Measurements from ENCODE around the gene TPRA1. TPM values are rescaled to one million over a fixed set of nuclear protein-coding genes. Genes with fewer than 3 reads are reported as not detected.
"Not testable (repeated sequence)": the region's sequence is repeated elsewhere in the genome, so short reads cannot be mapped to it uniquely, and the experiment has no call there.

TPRA1 gene
- total RNA-seq, 1 donor from 2014 or later: 30.5 TPM

DNA sequence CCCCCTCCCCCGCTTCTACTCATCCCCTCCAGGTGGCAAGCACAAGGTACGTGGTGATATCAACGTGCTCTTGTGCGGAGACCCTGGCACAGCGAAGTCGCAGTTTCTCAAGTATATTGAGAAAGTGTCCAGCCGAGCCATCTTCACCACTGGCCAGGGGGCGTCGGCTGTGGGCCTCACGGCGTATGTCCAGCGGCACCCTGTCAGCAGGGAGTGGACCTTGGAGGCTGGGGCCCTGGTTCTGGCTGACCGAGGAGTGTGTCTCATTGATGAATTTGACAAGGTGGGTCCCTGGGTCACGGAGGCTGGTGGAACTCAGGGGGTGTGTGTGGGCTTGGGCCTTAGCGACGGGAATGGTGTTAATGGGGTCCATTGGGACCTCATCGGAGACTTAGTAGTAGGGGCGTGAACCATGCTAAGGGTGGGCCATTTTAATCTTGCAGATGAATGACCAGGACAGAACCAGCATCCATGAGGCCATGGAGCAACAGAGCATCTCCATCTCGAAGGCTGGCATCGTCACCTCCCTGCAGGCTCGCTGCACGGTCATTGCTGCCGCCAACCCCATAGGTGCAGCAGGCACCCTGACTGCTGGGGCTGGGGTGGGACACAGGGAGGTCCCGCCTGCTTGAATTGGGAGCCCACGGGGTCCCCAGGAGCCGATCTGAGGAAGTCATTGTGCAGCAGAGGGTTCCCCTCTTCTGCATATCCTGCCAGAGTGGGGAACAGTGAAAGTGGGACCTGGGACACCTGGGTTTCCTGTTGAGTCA lies 26.5 kb upstream of the TPRA1 start:
- no peak for DNase-seq (ENCODE audit: low spot score)

DNA sequence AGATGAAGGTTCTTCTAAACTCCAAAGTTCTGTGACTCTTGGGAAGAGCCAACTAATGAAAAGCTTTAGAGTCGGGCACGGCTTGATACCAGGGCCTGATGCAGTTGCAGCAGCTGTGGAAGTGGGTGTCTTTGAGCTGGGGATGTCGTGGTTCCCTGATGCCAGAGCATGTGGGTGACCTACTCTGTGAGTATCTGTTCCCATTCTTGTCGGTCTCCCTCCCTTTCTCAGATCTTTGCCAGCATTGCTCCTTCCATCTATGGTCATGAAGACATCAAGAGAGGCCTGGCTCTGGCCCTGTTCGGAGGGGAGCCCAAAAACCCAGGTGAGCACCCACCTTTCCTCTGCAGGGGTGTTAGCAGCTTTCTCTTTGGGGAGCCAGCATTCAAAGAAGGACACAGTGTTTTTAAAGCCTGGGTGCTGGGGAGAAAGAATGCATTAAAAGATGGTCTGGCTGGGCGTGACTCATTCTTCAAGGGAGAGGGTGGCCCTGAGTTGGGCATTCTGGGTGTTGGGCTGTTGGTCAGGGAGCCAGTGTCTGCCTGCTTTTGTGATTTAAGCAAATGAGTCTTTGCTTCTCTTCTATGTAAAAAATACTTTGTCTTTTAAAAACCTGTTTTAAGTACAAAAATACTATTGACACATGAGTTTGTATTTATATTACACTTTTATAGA lies 25.2 kb upstream of the TPRA1 start:
- no peak for DNase-seq (ENCODE audit: low spot score)

DNA sequence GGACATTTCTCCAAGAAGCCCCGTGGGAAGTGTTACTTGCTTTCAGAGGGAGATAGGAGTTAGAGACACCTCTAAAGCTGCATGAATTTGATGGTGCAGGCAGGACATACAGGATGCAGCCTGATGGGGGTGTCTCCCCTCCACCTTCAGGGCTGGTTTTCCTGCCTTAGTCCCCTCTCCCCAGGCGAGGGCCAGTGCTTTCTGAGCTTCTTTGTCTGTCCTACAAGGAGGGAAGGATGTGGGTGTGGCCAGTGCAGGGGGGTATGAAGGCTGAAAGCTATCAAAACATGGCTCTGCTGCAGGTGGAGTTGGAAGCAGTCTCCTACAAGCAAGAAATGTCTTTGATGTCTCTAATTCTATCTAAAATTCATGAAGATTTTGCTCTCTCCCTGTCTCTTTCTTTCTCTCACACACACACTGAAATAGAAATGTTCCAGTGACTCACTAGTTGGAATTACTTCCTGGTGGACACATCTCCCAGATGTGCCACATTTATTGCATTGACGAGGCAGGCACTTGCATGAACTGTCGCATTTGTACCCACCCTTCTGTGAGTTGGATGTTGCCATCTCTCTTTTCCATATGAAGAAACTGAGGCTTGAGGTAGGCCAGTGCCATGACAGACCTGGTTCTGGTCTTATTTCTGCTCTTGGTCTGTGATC lies 24.5 kb upstream of the TPRA1 start:
- no peak for DNase-seq (ENCODE audit: low spot score)

DNA sequence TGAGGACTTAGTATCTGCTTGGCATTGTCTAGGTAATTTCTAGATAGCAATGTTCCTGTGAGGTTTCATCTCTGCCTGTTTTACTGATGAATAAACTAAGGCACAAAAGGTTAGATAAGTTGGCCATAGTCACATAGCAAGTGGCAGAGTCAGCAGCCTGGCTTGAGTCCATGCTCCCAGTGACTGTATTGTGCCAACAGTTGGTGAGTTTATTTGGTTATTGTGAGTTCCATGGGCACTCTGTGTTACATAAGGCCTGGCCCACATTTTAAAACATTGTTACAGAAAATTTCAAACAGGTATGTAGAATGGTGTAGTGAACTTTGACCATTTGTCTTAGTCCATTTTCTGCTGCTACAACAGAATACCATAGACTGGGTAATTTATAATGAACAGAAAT lies 22.9 kb upstream of the TPRA1 start:
- no peak for DNase-seq (ENCODE audit: low spot score)

DNA sequence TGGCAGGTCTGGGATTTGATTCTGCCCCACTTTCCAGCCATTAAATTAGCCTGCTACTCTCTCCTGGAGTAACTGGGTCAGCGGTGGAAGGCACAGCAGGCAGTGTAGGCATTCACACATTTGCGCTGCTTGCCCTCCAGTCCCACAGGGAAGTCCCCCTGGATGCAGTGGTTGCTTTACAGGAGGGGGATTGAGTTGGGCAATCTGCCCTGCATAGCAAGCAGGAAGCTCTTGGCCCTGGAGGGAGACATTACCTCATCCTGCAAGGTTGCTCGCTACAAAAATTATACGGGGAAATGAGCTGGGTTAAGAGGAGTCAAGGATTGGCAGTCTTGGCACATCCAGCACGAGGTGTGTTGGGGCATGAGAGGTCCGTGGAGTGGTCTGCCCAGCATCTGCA lies 22.4 kb upstream of the TPRA1 start:
- DNase-seq (ENCODE audit: low spot score): no peak

DNA sequence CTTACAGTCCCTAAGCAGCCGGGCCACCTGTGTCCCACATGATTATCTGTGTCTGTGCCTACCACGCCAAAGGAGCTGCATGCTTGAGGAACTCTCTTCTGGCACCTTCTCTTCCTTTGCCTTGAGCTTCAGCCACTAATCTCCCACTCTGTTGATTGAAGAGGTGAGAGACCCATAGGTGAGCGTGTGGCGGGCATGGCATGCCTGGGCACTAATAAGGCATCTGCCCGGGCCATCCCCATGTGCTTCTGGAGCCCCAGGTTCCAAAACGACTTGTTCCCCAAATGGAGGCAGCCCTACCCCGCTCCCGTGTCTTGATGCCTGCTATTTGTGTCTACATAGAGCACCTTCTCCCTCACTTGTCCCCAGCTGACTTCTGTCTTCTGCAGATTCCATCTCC lies 20.7 kb upstream of the TPRA1 start:
- no peak for DNase-seq (ENCODE audit: low spot score)

DNA sequence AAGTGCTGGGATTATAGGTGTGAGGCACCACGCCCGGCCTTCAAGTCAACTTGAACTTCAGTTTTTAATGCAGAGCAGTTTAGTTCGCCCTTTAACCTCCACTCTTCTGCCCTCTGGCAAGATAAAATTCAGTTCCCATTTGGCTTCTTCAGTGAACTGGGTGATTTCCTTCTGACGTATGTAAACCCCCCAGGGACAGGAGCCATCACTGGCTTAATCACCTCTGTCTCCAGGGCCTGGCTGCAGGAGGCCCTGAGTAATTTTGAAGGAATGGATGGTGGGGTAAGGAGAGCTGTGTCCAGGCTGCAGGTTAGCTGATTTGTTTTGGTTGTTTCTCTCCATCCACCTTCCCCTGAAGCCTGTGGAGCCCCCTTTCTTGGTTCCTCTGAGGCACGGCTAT lies 19.6 kb upstream of the TPRA1 start:
- DNase-seq (ENCODE audit: low spot score): no peak

DNA sequence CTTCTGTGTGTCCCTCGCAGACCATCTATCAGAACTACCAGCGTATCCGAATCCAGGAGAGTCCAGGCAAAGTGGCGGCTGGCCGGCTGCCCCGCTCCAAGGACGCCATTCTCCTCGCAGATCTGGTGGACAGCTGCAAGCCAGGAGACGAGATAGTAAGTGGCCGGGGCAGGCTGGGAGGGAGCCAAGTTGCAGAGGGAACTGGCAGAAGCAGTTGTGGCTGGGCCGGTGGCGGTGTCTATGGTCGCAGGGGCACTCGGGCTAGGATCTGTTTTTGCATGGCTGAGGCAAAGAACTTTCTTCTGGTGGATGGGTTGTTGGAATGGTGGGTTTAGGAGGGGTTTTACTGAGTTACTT lies 17.8 kb upstream of the TPRA1 start:
- no peak for DNase-seq (ENCODE audit: low spot score)

DNA sequence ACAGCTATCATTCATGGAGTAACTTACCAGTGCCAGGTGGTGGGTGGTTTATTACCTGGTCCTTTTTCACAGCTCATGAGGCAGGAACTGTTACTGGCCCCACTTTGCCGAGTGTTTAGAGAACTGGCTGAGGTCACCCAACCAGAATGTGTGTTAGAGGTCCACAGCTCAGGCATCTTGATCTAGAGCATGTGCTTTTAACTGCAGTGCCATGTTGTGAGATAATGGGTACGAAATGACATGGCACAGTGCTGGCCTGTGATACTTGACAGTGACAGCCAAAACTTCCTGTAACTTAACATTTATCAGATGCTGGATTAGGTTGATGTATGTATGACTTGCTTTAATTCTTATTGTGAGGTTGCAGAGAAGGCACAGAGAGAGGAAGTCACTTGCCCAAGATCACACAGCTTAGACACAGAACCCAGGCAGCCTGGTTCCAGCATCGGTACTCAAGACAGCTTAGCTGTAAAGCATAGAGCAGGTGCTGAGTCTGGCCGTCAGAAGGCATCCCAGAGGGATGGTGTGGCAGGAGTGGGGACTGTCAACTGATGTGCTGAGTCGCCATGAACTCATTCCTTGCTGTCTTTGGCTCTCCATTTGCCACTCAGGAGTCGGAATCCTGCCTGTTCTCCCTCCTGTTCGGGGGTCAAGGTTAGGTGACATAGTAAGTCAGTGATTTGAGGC lies 17.3 kb upstream of the TPRA1 start:
- DNase-seq (ENCODE audit: low spot score): no peak

DNA sequence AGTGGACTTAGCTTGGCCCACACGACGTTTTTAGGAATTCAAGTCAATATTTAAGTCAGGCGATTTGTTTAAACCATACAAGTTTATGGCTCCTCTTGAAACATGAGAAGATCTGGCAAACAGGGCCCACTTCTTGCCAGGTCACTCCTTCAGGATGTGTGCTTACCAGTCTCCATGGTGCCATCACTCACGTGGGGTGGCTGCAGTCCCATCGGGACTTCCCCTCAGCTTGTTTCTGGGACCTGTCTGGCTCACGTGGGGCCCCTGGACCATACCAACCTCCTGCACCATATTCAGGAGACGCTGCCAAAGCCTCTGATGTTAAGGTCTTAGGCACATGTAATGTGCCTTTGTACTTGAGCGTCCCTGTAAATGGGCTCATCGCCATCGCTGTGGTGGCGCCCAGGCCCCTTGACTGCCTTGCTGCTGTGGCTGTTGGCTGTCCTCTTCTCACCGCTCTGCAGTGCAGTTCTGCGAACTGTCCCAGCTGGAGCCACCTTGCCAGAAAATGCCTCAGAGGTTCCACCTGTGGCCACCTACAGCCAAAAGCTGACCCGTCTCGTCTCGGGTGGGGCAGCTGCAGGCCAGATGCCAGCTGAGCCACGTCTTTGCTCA lies 16.6 kb upstream of the TPRA1 start:
- DNase-seq (ENCODE audit: low spot score): no peak

DNA sequence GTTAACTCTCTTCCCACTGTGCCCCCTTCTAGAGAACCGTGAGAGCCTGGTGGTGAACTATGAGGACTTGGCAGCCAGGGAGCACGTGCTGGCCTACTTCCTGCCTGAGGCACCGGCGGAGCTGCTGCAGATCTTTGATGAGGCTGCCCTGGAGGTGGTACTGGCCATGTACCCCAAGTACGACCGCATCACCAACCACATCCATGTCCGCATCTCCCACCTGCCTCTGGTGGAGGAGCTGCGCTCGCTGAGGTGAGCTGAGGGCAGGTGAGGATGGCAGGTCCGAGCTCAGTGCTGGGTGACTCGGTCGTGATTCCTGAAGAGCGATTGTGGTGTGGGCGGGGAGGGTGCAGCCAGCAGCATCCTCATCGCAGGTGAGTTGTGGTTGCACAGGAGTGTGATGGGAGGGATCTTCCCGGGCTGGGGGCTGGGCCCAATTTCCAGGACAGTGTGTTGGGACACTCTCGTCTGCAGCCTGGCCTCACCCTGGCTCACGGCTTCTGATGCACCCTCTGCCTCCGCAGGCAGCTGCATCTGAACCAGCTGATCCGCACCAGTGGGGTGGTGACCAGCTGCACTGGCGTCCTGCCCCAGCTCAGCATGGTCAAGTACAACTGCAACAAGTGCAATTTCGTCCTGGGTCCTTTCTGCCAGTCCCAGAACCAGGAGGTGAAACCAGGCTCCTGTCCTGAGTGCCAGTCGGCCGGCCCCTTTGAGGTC lies 15.7 kb upstream of the TPRA1 start:
- no peak for DNase-seq (ENCODE audit: low spot score)

DNA sequence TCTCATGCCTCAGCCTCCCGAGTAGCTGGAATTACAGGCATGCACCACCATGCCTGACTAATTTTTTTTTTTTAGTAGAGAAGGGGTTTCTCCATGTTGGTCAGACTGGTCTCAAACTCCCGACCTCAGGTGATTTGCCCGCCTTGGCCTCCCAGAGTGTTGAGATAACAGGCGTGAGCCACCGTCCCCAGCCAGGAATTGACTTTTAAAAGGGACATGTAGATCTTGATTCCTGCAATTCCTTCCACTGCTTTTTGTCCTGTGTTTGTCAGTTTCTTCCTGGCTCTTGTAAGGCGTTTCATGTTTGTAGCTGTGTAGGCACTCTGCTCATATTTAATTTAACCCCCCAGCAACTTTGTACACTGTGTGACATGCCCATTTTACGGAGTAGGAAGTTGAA lies 15.0 kb upstream of the TPRA1 start:
- DNase-seq (ENCODE audit: low spot score): not testable (repeated sequence)

DNA sequence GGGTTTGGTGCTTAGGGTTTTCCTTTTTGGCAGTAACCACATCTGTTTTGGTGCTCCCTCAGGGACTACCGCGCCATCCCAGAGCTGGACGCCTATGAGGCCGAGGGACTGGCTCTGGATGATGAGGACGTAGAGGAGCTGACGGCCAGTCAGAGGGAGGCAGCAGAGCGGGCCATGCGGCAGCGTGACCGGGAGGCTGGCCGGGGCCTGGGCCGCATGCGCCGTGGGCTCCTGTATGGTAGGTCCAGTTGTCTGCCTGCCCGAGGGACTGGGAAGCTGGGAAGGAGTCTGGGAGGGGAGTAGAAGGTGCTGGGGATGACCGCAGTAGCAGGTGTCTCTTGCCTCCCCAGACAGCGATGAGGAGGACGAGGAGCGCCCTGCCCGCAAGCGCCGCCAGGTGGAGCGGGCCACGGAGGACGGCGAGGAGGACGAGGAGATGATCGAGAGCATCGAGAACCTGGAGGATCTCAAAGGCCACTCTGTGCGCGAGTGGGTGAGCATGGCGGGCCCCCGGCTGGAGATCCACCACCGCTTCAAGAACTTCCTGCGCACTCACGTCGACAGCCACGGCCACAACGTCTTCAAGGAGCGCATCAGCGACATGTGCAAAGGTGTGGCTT lies 14.1 kb upstream of the TPRA1 start:
- DNase-seq (ENCODE audit: low spot score): no peak

DNA sequence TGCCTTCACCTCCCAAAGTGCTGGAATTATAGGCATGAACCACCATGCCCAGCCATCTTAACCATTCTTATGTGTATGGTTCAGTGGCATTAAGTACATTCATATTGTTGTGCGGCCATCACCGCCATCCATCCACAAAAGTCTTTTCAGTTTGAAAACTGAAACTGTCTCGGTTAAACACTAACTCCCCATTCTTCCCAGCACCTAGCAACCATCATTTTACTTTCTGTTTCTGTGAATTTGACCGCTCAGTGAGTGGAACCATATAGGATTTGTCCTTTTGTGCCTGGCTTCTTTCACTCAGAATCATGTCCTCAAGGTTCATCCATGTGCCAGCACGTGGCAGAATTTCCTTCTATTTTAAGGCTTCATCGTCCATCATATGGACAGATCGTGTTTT lies 13.5 kb upstream of the TPRA1 start:
- no peak for DNase-seq (ENCODE audit: low spot score)

DNA sequence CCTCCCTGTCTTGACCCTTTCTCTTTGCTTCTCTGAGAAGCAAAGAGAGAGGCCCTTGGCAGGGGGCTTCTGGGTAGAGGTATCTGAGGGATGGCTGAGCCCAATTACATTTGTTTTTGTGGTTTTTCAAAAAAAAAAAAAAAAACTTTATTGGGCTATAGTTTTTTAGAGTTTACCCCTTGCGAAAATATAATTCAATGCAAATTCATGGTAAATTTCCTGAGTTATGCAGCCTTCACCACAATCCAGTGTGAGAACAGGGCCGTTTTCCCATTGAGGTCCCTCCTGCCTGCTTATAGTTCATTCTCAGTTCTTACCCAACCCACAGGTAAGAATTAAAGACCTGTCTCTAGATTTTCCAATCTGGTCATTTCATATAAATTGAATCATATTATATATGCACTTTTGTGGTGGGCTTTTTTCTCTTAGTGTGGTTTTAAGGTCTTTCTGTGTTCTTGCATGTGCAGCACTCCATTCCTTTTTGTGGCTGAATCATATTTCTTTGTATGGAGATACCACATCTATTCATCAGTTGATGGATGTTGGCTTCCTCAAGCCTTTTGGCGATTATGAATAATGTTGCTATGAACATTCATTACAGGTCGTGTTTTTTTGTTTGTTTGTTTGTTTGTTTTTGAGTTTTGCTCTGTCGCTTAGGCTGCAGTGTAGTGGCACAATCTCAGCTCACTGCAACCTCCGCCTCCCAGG lies 10.4 kb upstream of the TPRA1 start:
- no peak for DNase-seq (ENCODE audit: low spot score)

DNA sequence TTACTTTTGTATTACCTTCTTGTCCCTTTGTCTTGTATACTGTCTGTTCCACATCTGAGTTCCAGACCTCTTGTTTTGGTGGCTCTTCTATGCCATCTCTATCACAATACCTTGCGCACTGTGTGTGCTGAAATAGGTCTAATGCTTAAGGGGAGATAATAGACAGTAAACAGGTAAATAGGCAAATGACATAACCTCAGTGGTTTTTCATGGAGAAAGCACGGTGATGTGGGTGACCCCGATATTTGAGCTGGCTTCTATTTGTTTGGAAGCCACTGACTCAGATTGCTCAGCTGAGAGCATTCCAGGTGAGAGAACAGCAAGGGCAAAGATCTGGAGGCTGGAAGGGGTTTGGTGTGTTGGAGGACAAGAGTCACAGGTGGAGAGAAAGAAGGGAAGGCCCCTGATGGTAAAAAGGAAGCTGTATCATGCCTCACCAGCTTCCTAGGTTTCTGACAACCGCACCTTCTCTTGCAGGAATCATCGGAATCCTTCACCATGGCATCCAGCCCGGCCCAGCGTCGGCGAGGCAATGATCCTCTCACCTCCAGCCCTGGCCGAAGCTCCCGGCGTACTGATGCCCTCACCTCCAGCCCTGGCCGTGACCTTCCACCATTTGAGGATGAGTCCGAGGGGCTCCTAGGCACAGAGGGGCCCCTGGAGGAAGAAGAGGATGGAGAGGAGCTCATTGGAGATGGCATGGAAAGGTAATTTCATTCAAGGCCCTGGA lies 8.5 kb upstream of the TPRA1 start:
- no peak for DNase-seq (ENCODE audit: low spot score)

DNA sequence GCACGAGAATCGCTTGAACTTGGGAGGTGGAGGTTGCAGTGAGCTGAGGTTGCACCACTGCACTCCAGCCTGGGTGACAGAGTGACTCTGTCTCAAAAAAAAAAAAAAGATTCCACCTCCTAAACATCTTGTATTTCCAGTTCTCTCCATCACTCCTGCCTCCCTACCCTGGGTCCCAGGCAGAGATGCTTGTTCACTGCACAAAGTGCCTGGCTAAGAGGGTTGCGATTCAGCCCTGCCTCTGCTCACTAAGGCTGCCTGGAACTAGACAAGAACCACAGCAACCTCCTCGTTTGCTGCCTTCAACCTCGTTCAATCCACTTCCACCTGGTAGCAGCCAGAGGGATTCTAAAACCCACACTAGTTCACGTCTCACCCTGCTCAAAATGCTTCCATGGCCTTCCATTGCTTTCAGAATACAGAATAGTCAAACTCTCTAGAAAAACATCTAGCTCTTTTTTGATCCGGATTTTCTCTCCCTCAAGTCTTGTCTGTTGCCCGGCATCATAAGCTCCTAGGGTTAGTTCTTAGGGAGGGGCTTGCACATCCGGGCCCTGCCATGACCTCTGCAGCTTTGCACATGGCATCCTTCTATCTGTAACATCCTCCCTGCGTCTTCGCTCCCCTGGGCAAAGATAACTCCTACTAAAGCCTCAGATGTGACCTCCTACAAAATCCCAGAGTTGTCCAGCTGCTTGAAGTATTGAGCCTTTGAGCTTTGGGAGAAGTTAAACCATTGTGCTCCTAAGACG lies 6.7 kb upstream of the TPRA1 start:
- no peak for DNase-seq (ENCODE audit: low spot score)

DNA sequence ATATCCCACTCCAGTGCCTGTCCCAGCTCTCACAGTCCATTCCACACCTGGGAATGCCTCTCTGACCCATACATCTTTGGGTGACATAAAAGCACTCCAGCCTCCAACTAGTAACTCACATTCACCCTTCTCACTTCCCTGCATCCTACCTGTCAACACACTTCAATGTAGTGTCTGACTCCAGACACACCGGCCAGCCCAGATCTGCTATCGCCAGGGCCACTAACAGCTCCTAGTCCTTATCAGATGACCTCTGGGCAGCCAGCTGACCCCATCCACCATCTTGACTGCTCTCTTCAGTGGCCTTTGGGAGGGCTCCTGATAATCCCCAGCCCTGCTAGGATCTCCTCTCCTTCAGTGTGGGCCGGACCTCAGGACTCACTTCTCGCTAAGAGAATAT lies 4.8 kb upstream of the TPRA1 start:
- DNase-seq (ENCODE audit: low spot score): no peak

DNA sequence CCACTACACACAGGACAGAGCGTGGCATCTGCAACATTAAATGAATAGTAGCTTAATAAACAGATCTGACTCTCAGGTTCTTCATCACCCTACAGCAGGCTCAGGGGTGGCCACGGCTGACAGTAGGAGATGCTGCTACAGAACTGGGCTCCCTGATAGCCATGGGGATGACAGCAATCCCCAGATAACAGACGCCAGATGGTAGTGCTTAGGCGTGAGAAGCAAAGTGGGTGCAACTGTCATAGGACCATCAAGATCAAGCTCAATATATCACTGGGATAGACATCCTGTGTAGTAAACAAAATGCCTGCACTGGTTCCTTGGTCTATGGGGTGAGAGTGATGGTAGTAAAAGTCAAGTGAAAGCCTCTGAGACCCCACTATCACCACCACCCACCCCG lies 2.6 kb upstream of the TPRA1 start:
- DNase-seq (ENCODE audit: low spot score): no peak
